Kidney epithelial cell (primary cell): ENCODE results near the gene RAP1GAP2. TPM values are rescaled to one million over a fixed set of nuclear protein-coding genes. Genes with fewer than 3 reads are reported as not detected.

Experiments
- DNase-seq: peaks from one replicate; pipeline ENCODE4 v3.0.0-alpha.2; 2010; ENCODE audit warnings: low read depth
- H3K27me3 ChIP-seq: 2 replicates; pipeline ENCODE4 v1.6.0; 2011; ENCODE audit warnings: low read length; ENCODE audit not compliant: control insufficient read depth, insufficient read depth
- H3K36me3 ChIP-seq: 2 replicates; pipeline ENCODE4 v1.5.1; 2011; ENCODE audit warnings: low read length; ENCODE audit not compliant: control insufficient read depth, insufficient read depth
- H3K4me3 ChIP-seq: 2 replicates; pipeline ENCODE4 v1.5.1; 2011; ENCODE audit warnings: low read depth, mild to moderate bottlenecking, control low read depth, low read length
- CTCF ChIP-seq: IDR thresholded peaks from 2 replicates; pipeline ENCODE4 v1.5.1; 2011; ENCODE audit warnings: mild to moderate bottlenecking, moderate library complexity, low read length, control low read depth, inconsistent platforms; ENCODE audit not compliant: insufficient read depth, poor library complexity, severe bottlenecking
- total RNA-seq: library from RNA; depleted of rRNA; stranded (reverse); fragments of >200 nt; gene quantifications from 2 replicates; pipeline ENCODE4 v1.2.3, GENCODE V29; 2015

The RAP1GAP2 gene
- total RNA-seq, 1 donor from 2014 or later, result 51.6 TPM

DNA sequence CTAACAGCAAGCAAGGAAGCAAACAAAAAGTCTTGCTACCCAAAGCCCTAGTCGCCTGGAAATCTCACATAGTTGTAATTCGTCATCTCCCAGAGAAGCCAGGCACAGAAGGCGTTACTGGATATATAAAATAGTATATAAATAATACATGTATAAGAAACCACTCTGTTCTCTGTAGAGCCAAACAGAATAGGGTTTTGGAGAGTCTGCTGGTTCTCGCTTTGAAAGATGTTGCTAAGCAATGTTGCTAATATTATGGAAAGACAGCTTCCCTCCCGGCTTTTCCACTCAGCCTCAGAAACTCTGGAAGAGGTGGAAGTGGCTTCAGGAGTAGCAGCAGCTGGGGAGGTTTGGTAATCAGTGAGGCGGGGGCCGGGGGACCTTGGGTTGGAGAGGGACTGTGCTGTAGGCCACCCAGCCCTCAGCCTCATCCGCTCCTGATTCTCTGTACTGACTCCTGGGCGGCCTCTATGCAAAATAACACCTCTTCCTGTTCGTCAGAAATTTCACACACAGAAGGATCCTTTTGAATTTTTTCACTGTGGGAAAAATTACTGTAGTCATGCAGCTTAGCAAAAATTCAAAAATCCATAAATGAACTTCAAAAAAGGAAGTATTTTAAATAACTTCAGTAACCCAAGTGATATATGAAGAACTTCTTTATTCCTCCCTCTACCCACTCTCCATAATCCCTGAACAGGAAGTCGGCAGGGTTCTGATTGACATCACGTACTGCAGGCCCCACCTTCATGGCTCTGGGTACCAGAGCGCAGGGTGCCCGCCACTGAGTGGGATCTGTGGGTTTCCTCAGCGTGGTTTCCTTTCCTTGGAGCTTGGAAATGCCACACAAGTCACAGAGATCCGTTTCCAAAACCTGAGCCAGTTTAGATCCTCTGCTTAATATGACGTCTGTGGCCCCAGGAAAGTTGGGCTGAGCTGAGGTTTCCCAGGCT, 51.4 kb downstream of the RAP1GAP2 start:
- Histone ChIP-seq H3K36me3 (no peaks in the 10 kb centered on the region), H3K4me3 (no peak overlapping the region), H3K27me3 (no peaks in the 10 kb centered on the region)
- no peak for DNase-seq
- TF ChIP-seq CTCF, result no peak

- TF ChIP-seq CTCF, result no peak
- Histone ChIP-seq H3K36me3 (no peaks in the 10 kb centered on the region), H3K4me3 (no peak overlapping the region), H3K27me3 (no peaks in the 10 kb centered on the region)
- DNase-seq, result peak; percentile 88
Measured at GRCh38 chr17:2849327-2849670, 53.1 kb downstream of the RAP1GAP2 start.

DNA sequence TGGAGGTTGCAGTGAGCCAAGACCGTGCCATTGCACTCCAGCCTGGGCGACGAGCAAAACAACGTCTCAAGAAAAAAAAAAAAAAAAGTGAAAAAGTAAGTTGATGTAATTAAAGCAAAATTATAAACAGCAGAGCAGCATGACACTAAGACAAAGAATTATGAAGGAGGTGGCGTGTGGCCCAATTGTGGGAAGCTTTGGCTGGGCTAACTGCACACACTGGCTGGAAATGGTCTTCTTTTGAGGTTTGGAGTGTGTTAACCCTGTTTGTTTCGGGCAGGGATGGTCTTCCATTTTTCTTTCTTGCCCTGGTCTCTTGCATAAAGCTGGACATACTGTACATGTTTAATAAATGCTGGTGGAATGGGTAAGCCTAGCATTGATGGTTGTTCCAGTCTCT, 54.8 kb downstream of the RAP1GAP2 start:
- Histone ChIP-seq H3K27me3 (no peaks in the 10 kb centered on the region), H3K4me3 (no peak overlapping the region), H3K36me3 (no peaks in the 10 kb centered on the region)
- DNase-seq, result no peak
- TF ChIP-seq CTCF, result no peak

DNA sequence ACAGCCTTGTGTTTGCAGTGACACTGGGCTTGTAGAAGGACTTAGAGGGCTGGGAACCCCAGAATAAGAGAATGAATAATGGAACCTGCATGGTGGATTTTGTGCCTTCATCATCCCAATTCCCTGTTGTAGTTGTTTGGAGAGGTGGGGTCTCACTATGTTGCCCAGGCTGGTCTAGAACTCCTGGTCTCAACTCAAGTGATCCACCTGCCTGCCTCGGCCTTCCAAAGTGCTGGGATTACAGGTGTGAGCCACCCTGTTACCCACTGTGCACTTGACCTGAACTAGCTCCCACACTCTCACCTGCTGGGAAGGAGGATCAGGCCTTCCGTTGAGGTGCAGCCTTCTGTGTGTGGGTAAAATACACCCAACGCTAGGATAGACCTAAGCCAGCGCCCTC, 55.4 kb downstream of the RAP1GAP2 start:
- no peak overlapping the region for H3K4me3 ChIP-seq
- TF ChIP-seq CTCF, result no peak
- no peaks in the 10 kb centered on the region for H3K27me3 ChIP-seq
- DNase-seq, result no peak
- no peaks in the 10 kb centered on the region for H3K36me3 ChIP-seq

- Histone ChIP-seq H3K36me3 (no peaks in the 10 kb centered on the region), H3K4me3 (no peak overlapping the region), H3K27me3 (no peaks in the 10 kb centered on the region)
- no peak for TF ChIP-seq CTCF
- DNase-seq, result no peak
Measured at GRCh38 chr17:2852221-2852620, 56.0 kb downstream of the RAP1GAP2 start.
